GM21717 (cell line): Measurements from ENCODE around the gene XG.
"Not testable (repeated sequence)": the region's sequence is repeated elsewhere in the genome, so short reads cannot be mapped to it uniquely, and the experiment has no call there.

Source experiments
- ATAC-seq: cut with Tn5 transposase; IDR thresholded peaks from one replicate; pipeline ENCODE4 v1.9.1; 2021; ENCODE audit warnings: mild to moderate bottlenecking, moderate library complexity; ENCODE audit not compliant: unreplicated experiment

XG gene

GRCh38 chrX:2751874-2752300, at the start of gene XG:
TSS of gene XG (plus strand) at chrX:2752040. CDS start at chrX:2752275, 235 bp downstream.
- ATAC-seq = not testable (repeated sequence)

- ATAC-seq = no peak
Observed at GRCh38 chrX:2703991-2704369, 47.9 kb upstream of the XG start.

- ATAC-seq = no peak
Observed at GRCh38 chrX:2705046-2705832, 46.6 kb upstream of the XG start.

GRCh38 chrX:2707334-2707760, 44.5 kb upstream of the XG start:
- peak; percentile 89 for ATAC-seq

GRCh38 chrX:2708021-2708420, 43.8 kb upstream of the XG start:
- no peak for ATAC-seq

- no peak for ATAC-seq
Observed at GRCh38 chrX:2708592-2709188, 43.1 kb upstream of the XG start.

- ATAC-seq = no peak
Observed at GRCh38 chrX:2709556-2709955, 42.3 kb upstream of the XG start.

- no peak for ATAC-seq
Observed at GRCh38 chrX:2710041-2710840, 41.6 kb upstream of the XG start.

GRCh38 chrX:2711441-2711840, 40.4 kb upstream of the XG start:
- ATAC-seq = no peak

- ATAC-seq = no peak
Observed at GRCh38 chrX:2712428-2712827, 39.4 kb upstream of the XG start.

- no peak for ATAC-seq
Observed at GRCh38 chrX:2712890-2713840, 38.7 kb upstream of the XG start.

GRCh38 chrX:2714551-2714950, 37.3 kb upstream of the XG start:
- no peak for ATAC-seq

GRCh38 chrX:2715066-2715600, 36.7 kb upstream of the XG start:
- no peak for ATAC-seq

GRCh38 chrX:2717312-2717711, 34.5 kb upstream of the XG start:
- ATAC-seq = no peak

GRCh38 chrX:2718821-2719220, 33.0 kb upstream of the XG start:
- no peak for ATAC-seq

GRCh38 chrX:2719774-2720447, 31.9 kb upstream of the XG start:
- no peak for ATAC-seq

GRCh38 chrX:2723286-2723879, 28.5 kb upstream of the XG start:
- no peak for ATAC-seq

- not testable (repeated sequence) for ATAC-seq
Observed at GRCh38 chrX:2727264-2727663, 24.6 kb upstream of the XG start.

- ATAC-seq = no peak
Observed at GRCh38 chrX:2732076-2732475, 19.8 kb upstream of the XG start.
